Astrocyte (in vitro differentiated cells and primary cell): Measurements from ENCODE around the gene C2CD2.

ENCODE experiments used
- EZH2 ChIP-seq: IDR thresholded peaks from 2 replicates; pipeline ENCODE4 v1.6.1; 2012; ENCODE audit warnings: mild to moderate bottlenecking, low read length, inconsistent platforms; ENCODE audit not compliant: insufficient read depth
- TF ChIP-seq, protein P1 (sequence below): IDR thresholded peaks from 2 replicates; pipeline ENCODE4 v1.5.1; 2011; ENCODE audit warnings: low read depth, mild to moderate bottlenecking, inconsistent platforms, low read length, moderate library complexity; ENCODE audit not compliant: insufficient read depth

DNA sequence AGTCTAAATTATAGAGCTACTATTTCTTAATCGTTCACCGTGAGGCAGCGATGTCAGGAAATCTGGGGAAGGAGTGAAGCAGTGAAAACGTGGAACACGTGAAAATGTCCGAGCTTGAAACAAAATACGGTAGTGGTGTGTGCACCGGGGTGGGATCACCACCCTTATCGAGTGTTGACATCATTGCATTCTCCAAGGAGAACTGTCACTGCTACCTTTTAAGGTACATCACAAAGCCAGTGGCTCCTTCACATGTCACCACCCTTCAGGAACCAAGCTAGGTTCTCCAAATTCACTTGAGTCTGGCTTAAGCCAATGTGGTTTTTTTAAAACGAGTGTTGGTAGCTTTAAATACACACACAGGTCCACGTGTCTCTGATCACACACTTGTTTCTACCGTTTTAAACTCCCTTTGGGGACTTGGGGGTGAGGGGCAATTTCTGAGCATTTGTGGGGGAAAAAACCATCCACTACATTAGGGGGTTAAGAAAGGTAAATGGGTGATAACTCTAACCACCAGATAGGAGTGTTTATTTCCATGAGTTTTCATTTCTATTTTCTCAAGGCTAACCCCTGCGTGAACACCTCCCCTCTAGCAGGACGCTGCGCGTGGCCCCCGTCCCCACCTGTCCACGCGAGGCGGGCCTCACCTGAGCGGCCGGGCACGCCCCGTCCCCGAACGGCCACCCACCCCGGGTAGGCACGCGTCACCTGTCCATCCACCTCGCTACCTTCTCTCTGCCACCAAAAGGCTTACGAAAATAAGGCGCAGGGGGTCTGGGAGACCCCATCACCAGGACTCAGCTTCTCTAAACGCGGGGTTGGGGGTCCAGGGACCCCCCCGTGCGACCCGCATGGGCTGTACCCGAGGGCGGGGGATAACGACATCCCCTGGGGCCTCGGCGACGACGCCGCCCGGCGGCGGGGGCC, 75.7 kb downstream of the C2CD2 start:
- TF ChIP-seq, protein P1, sequence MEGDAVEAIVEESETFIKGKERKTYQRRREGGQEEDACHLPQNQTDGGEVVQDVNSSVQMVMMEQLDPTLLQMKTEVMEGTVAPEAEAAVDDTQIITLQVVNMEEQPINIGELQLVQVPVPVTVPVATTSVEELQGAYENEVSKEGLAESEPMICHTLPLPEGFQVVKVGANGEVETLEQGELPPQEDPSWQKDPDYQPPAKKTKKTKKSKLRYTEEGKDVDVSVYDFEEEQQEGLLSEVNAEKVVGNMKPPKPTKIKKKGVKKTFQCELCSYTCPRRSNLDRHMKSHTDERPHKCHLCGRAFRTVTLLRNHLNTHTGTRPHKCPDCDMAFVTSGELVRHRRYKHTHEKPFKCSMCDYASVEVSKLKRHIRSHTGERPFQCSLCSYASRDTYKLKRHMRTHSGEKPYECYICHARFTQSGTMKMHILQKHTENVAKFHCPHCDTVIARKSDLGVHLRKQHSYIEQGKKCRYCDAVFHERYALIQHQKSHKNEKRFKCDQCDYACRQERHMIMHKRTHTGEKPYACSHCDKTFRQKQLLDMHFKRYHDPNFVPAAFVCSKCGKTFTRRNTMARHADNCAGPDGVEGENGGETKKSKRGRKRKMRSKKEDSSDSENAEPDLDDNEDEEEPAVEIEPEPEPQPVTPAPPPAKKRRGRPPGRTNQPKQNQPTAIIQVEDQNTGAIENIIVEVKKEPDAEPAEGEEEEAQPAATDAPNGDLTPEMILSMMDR = no peak
- no peak for TF ChIP-seq EZH2
